ENCODE data around the gene EN1.

Gene EN1

DNA sequence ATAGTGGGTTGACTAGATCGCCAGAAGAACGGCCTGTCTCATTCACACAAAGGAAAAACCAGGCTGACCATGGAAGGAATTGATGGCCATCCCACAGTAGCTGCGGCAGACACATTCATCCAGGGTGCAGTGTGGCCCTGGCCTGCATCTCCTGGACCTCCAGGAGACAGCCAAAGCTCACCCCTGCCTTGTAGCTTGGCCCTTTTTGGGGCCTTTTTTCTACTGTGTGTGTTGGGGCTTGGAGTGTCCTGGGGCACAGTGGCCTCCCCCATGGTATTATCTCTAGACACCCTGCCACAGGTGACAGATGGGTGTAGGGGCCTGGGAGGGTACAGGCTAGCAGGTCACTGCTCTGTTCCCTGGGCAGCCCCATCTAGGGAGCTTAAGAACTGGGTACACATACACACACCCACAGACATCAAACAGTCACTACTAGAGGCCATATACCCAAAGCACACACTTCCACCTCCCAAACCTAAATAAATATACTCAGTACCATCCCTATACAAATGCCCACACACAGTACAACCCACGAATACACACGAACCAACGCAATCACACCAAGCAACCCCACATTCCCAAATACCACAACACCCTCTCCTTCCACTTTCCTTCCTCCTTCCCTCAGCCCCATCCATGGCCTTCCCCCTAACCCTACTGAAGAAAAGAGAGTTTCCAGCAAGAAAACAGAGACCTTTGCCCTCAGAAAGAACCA, 8.6 kb downstream of the EN1 start:
- DNase-seq (ENCODE audit: low read depth), result no peak
- in situ Hi-C loops (cut with HindIII; ENCODE audit: low sequenced_read_pairs), result no loop called here
- no peak overlapping the region for H3K4me3 ChIP-seq (ENCODE audit: low read depth, low read length)
- TF ChIP-seq, protein P1, sequence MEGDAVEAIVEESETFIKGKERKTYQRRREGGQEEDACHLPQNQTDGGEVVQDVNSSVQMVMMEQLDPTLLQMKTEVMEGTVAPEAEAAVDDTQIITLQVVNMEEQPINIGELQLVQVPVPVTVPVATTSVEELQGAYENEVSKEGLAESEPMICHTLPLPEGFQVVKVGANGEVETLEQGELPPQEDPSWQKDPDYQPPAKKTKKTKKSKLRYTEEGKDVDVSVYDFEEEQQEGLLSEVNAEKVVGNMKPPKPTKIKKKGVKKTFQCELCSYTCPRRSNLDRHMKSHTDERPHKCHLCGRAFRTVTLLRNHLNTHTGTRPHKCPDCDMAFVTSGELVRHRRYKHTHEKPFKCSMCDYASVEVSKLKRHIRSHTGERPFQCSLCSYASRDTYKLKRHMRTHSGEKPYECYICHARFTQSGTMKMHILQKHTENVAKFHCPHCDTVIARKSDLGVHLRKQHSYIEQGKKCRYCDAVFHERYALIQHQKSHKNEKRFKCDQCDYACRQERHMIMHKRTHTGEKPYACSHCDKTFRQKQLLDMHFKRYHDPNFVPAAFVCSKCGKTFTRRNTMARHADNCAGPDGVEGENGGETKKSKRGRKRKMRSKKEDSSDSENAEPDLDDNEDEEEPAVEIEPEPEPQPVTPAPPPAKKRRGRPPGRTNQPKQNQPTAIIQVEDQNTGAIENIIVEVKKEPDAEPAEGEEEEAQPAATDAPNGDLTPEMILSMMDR (IDR thresholded peaks at IDR 0.05; ENCODE audit: low read depth, low read length, missing control alignments), result no peak

DNA sequence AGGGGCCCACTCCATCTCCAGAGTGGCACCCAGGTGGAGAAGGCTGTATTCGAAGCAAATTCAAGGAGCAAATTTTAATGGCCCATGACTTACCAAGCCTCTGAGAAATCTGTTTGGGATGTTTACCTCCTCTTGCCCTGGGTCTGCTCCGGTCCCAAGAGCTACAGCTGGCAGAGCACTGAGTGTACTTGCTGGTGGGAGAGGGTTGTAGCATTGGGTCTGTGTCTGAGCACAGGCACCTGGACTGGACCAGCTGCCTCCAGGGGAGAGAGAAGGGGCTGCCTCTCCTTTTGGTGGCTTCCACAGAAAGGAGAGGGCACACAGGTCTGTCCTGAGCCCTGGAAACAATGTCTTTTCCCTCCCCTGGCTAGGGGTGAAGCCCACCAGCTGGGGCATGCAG, 9.8 kb downstream of the EN1 start:
- no peak overlapping the region for H3K4me3 ChIP-seq (ENCODE audit: low read depth, low read length)
- TF ChIP-seq, protein P1 (IDR thresholded peaks at IDR 0.05; ENCODE audit: low read depth, low read length, missing control alignments), result no peak
- DNase-seq (ENCODE audit: low read depth), result no peak
- in situ Hi-C loops (cut with HindIII; ENCODE audit: low sequenced_read_pairs), result no loop called here

DNA sequence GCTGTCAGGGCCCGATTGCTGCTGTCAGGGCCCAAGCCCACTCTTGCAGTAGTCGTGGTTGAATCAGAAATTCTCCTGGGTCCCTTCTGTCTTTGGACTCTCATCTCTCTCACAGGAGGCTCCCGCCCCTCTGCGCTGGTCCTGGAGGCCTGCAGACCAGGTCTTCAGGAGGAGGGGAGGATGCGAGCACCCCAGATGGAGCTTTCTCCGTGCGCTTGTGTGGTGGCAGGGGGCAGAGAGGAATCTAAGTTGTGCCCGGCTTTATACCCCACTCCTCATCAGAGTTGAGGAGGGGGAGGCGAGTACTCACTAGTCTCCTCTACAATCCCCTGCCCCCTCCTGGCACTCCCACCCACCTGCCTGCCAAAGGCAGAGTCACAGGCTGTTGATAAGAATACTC, 10.4 kb downstream of the EN1 start:
- in situ Hi-C loops (cut with HindIII; ENCODE audit: low sequenced_read_pairs), result no loop called here
- no peak overlapping the region for H3K4me3 ChIP-seq (ENCODE audit: low read depth, low read length)
- TF ChIP-seq, protein P1 (IDR thresholded peaks at IDR 0.05; ENCODE audit: low read depth, low read length, missing control alignments), result no peak
- DNase-seq (ENCODE audit: low read depth), result no peak

DNA sequence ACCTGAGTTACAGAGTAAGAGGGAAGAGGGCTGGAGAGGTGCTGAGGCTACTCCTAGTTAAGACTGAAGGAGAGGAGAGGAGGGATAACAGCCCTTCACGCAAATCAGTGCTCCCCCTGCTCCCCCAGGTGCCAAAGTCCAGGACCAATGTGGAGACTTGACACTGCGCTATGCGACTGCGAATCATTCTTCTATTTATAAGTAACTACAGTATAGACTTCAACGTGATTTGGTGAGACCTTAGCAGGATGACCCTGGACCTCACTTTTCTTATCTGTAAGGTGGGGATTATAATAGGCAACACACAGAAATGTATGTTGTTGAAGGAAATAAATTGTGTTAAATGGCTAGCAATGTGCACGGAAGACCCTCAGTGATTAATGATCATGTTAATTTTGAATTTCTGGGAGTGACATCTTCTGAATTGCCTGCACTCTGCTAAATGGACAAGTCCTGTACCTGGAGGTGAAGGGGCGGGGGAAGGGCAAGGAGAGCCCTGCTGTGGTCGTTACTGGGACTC, 11.0 kb downstream of the EN1 start:
- peak overlapping the region; percentile 42 for H3K4me3 ChIP-seq (ENCODE audit: low read depth, low read length)
- no peak for DNase-seq (ENCODE audit: low read depth)
- TF ChIP-seq, protein P1 (IDR thresholded peaks at IDR 0.05; ENCODE audit: low read depth, low read length, missing control alignments), result no peak
- in situ Hi-C loops (cut with HindIII; ENCODE audit: low sequenced_read_pairs), result no loop called here

DNA sequence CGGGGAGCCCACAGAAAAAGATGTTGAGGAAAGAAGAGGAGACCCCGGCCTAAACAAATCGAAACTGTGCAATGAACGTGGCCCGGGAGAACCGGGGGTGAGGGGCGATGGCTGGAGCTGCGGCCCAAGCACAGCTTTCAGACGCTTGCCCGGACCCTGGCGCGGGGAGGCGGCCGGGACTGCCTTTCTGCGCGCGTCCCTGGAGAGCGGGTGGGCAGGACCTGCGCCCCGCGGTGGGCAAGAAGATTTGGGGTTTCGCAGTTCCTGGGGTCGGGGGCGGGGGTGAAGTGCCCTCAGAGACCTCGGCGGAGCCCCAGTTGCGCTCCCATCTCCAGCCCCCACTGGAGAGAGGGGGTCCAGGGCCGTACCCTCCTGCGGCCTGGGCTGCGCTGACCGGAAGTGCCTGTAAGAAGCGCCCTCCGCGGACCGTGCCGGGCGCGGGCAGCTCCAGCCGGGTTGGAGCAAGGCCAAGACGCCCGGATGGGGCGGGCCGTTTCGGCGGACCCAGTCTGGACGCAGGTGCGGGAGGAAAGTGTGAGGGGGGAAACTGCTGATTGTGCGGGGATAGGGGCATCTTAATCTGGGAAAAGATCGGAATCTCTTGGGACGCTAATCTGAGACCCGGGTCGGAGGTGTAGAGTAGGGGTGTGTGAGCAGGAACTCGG, 11.6 kb downstream of the EN1 start:
- no peak for DNase-seq (ENCODE audit: low read depth)
- H3K4me3 ChIP-seq (ENCODE audit: low read depth, low read length), result peak overlapping the region; percentile 42
- in situ Hi-C loops (cut with HindIII; ENCODE audit: low sequenced_read_pairs), result no loop called here
- TF ChIP-seq, protein P1 (IDR thresholded peaks at IDR 0.05; ENCODE audit: low read depth, low read length, missing control alignments), result no peak

DNA sequence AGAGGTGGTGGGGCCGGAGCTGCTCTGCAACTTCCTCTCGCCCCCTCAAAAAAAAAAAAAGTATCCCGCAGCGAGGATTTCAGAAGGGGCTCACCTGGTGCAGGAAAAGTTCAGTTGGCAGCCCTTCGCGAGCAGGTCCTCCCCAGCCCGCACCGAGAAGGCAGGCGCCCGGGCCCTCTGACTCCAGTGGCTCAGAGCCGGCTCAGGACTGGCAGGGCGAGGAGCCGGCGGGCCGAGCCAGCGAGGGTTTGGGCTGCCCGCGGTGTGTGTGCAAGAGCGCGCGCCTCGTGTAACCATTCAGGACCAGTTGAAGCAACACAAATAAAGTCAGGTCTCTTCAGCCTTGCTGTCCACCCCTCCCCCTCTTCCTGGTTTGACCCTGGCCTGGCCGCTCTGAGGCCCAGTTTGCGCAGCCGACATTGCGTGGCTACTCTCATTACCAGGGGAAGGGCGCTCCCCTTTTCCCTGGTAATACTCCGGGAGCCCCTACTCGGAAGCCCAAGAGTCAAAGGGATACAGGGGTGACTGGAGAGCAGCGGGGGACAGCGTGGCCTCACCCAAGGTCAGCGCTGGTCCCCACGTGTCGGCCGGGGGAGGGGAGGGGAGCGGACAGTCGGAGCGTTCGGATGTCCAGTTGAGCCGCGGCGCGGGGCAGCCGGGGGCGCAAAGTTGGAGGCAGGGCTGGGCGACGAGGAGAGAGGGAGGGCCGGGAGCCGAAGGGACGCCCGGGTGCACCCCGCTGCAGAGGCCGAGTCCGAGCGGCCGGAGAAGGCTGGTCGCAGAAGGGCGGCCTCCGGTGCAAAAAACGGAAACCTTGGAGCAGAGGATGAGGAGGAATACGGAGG, 12.3 kb downstream of the EN1 start:
- DNase-seq (ENCODE audit: low read depth), result no peak
- H3K4me3 ChIP-seq (ENCODE audit: low read depth, low read length), result peak overlapping the region; percentile 42
- in situ Hi-C loops (cut with HindIII; ENCODE audit: low sequenced_read_pairs), result no loop called here
- TF ChIP-seq, protein P1 (IDR thresholded peaks at IDR 0.05; ENCODE audit: low read depth, low read length, missing control alignments), result no peak

Measured in astrocyte of the cerebellum (primary cell).